ENCODE measurements around the gene DPM3. TPM values are rescaled to one million over a fixed set of nuclear protein-coding genes. Genes with fewer than 3 reads are reported as not detected.

DPM3 gene
- total and polyA plus RNA-seq, 2 of the 13 experiments (the other 11 are each of a cell fraction or from before 2014, with no cell fraction given): 23.2 to 53.4 TPM

DNA sequence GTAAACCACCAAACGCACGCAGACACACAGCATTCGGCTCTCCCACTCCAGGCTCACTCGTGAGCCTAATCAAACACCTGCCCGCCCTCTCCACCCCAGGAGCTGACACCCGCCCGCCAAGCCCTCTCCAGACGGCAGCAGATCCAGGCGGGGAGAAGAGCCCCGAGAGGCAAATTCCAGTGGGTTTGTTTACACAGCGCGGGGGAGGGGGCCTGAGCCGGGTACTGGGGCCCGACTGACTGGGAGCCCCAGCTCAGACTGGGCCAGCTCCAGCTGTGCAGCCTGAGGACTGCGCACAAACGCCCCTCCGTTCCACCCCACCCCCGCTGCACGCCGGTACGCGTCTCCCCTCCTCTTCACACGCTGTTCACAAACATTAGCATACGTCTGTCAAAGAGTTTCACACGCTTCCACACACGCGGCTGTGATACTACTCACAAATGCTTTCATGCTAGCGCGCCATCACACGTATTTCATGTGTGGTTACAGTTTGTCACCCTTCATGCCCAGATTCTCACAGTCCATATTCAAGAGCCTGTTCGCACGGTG, 13.7 kb downstream of the DPM3 start:
- in situ Hi-C loops (cut with HindIII; ENCODE audit: extremely low pct_ligation_motif_present, low pct_unique_long_range_greater_than_20kb): loop anchor here (5.0 kb wide), 1 partner anchor 34 kb away; no protein-coding TSS in a partner anchor
- ATAC-seq (peak; percentile 65), FAIRE-seq (no peak), DNase-seq (ENCODE audit: low spot score) (peak; percentile 88)
- Histone ChIP-seq H3K36me3 (replicated peaks in 1 of 2; ENCODE audit: control insufficient read depth in 1 of 2, insufficient read depth in 2 of 2, low read length in 2 of 2) (peaks cover 4 to 18% of the 10 kb centered on the region in 2 experiments; a peak in 4 of 5 replicates), H3K9me3 (ENCODE audit: low read length) (no peaks in the 10 kb centered on the region), H3K9ac (ENCODE audit: insufficient read depth, low read depth, low read length) (peak overlapping the region; percentile 99), H3K27ac (ENCODE audit: extremely low read length, insufficient read depth, low read length) (peak overlapping the region; percentile 100), H3K27me3 (ENCODE audit: control insufficient read depth in 1 of 2, insufficient read depth in 2 of 2, low read length in 2 of 2) (no peaks in the 10 kb centered on the region; a peak in 1 of 5 replicates), H4K20me1 (ENCODE audit: insufficient read depth, low read length) (peaks cover 25% of the 10 kb centered on the region), H3K79me2 (ENCODE audit: insufficient read depth, low read length) (peaks cover 48% of the 10 kb centered on the region), H3K4me2 (ENCODE audit: low read depth, low read length) (peak overlapping the region; percentile 86), H3K4me3 (replicated peaks in 1 of 3; ENCODE audit: insufficient read depth in 1 of 3, low read depth in 2 of 3, low read length in 3 of 3) (peak overlapping the region; percentile 96 to 99 (median 99)), H2AFZ (ENCODE audit: low read length) (no peak overlapping the region), H3K4me1 (ENCODE audit: insufficient read depth, low read length) (peaks cover 39% of the 10 kb centered on the region)
- ChIA-PET POLR2A (interaction anchor here (0.8 to 6.4 kb wide), 28 partner anchors 9 to 195 kb away, joined by 3 to 144 read pairs (median 6); partner anchors contain the start of genes ADAM15, CKS1B, DPM3 and FDPS), CTCF (ENCODE audit: low intra/inter-chr PET ratio, low total read pairs) (no interaction called here)
- BruUV-seq (replicated peaks): TSS peak; percentile 96
- WGBS (ENCODE audit: low lambda C conversion rate): 0% methylated on average over 17 of the region's 32 CpGs
- intact Hi-C loops (cut with micrococcal nuclease; ENCODE audit: unreplicated experiment): loop anchor here (1.0 to 5.0 kb wide), 5 partner anchors 9 to 956 kb away; partner anchors contain the start of genes MEX3A and SLC50A1
- TF ChIP-seq MEIS2 (CRISPR knock-in tag; IDR thresholded peaks at IDR 0.05) (no peak; the same call in 1 of the 2 replicates), ZNF703 (CRISPR knock-in tag; IDR thresholded peaks at IDR 0.05; ENCODE audit: borderline replicate concordance) (no peak; the same call in 1 of the 2 replicates), ZC3H13 (CRISPR knock-in tag; IDR thresholded peaks at IDR 0.05) (no peak; the same call in 1 of the 2 replicates), ZBTB20 (CRISPR knock-in tag; IDR thresholded peaks at IDR 0.05; ENCODE audit: borderline replicate concordance, low read depth) (no peak), MZF1 (CRISPR knock-in tag; IDR thresholded peaks at IDR 0.05; ENCODE audit: borderline replicate concordance) (no peak), MXD4 (CRISPR knock-in tag; IDR thresholded peaks at IDR 0.05) (no peak), ZNF274 (CRISPR knock-in tag; IDR thresholded peaks at IDR 0.05) (no peak), RBM39 (IDR thresholded peaks at IDR 0.05; ENCODE audit: low read depth, low read length, poor library complexity, severe bottlenecking) (no peak), ELF4 (CRISPR knock-in tag; IDR thresholded peaks at IDR 0.05; ENCODE audit: borderline replicate concordance) (no peak), GATAD2A (CRISPR knock-in tag; IDR thresholded peaks at IDR 0.05) (no peak), ZNF382 (CRISPR knock-in tag; IDR thresholded peaks at IDR 0.05; ENCODE audit: borderline replicate concordance) (no peak), ZNF510 (CRISPR knock-in tag; IDR thresholded peaks at IDR 0.05; ENCODE audit: low read depth) (no peak; the same call in 1 of the 2 replicates), ZNF143 (CRISPR knock-in tag; IDR thresholded peaks at IDR 0.05) (no peak), ZSCAN12 (CRISPR knock-in tag; IDR thresholded peaks at IDR 0.05) (no peak), ZNF546 (CRISPR knock-in tag; conservative IDR thresholded peaks at IDR 0.05) (no peak), THYN1 (CRISPR knock-in tag; IDR thresholded peaks at IDR 0.05; ENCODE audit: borderline replicate concordance, low read depth) (no peak)
- TF ChIP-seq, protein P1, sequence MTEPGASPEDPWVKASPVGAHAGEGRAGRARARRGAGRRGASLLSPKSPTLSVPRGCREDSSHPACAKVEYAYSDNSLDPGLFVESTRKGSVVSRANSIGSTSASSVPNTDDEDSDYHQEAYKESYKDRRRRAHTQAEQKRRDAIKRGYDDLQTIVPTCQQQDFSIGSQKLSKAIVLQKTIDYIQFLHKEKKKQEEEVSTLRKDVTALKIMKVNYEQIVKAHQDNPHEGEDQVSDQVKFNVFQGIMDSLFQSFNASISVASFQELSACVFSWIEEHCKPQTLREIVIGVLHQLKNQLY (CRISPR knock-in tag; IDR thresholded peaks at IDR 0.05): no peak
- TF ChIP-seq, protein P2, sequence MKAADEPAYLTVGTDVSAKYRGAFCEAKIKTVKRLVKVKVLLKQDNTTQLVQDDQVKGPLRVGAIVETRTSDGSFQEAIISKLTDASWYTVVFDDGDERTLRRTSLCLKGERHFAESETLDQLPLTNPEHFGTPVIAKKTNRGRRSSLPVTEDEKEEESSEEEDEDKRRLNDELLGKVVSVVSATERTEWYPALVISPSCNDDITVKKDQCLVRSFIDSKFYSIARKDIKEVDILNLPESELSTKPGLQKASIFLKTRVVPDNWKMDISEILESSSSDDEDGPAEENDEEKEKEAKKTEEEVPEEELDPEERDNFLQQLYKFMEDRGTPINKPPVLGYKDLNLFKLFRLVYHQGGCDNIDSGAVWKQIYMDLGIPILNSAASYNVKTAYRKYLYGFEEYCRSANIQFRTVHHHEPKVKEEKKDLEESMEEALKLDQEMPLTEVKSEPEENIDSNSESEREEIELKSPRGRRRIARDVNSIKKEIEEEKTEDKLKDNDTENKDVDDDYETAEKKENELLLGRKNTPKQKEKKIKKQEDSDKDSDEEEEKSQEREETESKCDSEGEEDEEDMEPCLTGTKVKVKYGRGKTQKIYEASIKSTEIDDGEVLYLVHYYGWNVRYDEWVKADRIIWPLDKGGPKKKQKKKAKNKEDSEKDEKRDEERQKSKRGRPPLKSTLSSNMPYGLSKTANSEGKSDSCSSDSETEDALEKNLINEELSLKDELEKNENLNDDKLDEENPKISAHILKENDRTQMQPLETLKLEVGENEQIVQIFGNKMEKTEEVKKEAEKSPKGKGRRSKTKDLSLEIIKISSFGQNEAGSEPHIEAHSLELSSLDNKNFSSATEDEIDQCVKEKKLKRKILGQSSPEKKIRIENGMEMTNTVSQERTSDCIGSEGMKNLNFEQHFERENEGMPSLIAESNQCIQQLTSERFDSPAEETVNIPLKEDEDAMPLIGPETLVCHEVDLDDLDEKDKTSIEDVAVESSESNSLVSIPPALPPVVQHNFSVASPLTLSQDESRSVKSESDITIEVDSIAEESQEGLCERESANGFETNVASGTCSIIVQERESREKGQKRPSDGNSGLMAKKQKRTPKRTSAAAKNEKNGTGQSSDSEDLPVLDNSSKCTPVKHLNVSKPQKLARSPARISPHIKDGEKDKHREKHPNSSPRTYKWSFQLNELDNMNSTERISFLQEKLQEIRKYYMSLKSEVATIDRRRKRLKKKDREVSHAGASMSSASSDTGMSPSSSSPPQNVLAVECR (CRISPR knock-in tag; IDR thresholded peaks at IDR 0.05; ENCODE audit: borderline replicate concordance): no peak
- TF ChIP-seq, protein P3, sequence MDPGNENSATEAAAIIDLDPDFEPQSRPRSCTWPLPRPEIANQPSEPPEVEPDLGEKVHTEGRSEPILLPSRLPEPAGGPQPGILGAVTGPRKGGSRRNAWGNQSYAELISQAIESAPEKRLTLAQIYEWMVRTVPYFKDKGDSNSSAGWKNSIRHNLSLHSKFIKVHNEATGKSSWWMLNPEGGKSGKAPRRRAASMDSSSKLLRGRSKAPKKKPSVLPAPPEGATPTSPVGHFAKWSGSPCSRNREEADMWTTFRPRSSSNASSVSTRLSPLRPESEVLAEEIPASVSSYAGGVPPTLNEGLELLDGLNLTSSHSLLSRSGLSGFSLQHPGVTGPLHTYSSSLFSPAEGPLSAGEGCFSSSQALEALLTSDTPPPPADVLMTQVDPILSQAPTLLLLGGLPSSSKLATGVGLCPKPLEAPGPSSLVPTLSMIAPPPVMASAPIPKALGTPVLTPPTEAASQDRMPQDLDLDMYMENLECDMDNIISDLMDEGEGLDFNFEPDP (CRISPR knock-in tag; conservative IDR thresholded peaks at IDR 0.05): no peak
